ENCODE data around the gene KIF5A. TPM values are rescaled to one million over a fixed set of nuclear protein-coding genes. Genes with fewer than 3 reads are reported as not detected.

Gene KIF5A
- total RNA-seq, 1 experiment from 2014 or later = 3.0 TPM

- H3K27ac ChIP-seq (ENCODE audit: low read length) = no peak overlapping the region
- DNase-seq (ENCODE audit: low read depth, low spot score) = no peak
- H3K36me3 ChIP-seq (ENCODE audit: control insufficient read depth, insufficient read depth, low read length) = no peaks in the 10 kb centered on the region; the same call in 1 of the 2 replicates
- CTCF ChIA-PET = no interaction called here
- no peak for ATAC-seq
- TF ChIP-seq CTCF (IDR thresholded peaks at IDR 0.05) (no peak), REST (IDR thresholded peaks at IDR 0.05; ENCODE audit: insufficient read depth in 1 of 2, low read depth in 2 of 2, low read length in 1 of 2) (no peak), TCF7L2 (IDR thresholded peaks at IDR 0.05; ENCODE audit: low read depth, low read length) (no peak), SIN3A (IDR thresholded peaks at IDR 0.05; ENCODE audit: borderline replicate concordance, insufficient read depth, low read depth, low read length) (no peak), POLR2AphosphoS5 (IDR thresholded peaks at IDR 0.05; ENCODE audit: low read depth, low read length) (no peak)
- H3K9me3 ChIP-seq (ENCODE audit: control insufficient read depth, insufficient read depth, low read depth, low read length) = no peaks in the 10 kb centered on the region
- H3K27me3 ChIP-seq (ENCODE audit: control insufficient read depth, insufficient read depth, low read length) = no peaks in the 10 kb centered on the region
- intact Hi-C loops (cut with micrococcal nuclease; ENCODE audit: unreplicated experiment) (no loop called here), in situ Hi-C loops (cut with HindIII; ENCODE audit: low pct_unique_long_range_greater_than_20kb, low sequenced_read_pairs) (no loop called here)
- no TSS peak for BruUV-seq (replicated peaks)
- peaks cover 7% of the 10 kb centered on the region for H3K4me1 ChIP-seq (ENCODE audit: control insufficient read depth, insufficient read depth, low read length)
- H3K4me3 ChIP-seq (ENCODE audit: low read depth in 2 of 2, low read length in 2 of 2) = no peak overlapping the region
- POLR2A ChIA-PET = no interaction called here
Measured at GRCh38 chr12:57628280-57629191, 78.7 kb downstream of the KIF5A start.

- intact Hi-C loops (cut with micrococcal nuclease; ENCODE audit: unreplicated experiment) = no loop called here
Measured at GRCh38 chr12:57629897-57630471, 80.1 kb downstream of the KIF5A start.

More at GRCh38 chr12:57629897-57630471, 80.1 kb downstream of the KIF5A start:
- BruUV-seq (replicated peaks) = no TSS peak
- no peak for TF ChIP-seq CTCF (IDR thresholded peaks at IDR 0.05)
- no peak for TF ChIP-seq POLR2AphosphoS5 (IDR thresholded peaks at IDR 0.05; ENCODE audit: low read depth, low read length)
- no peak for TF ChIP-seq SIN3A (IDR thresholded peaks at IDR 0.05; ENCODE audit: borderline replicate concordance, insufficient read depth, low read depth, low read length)
- TF ChIP-seq REST (IDR thresholded peaks at IDR 0.05; ENCODE audit: insufficient read depth in 1 of 2, low read depth in 2 of 2, low read length in 1 of 2) = no peak
- TF ChIP-seq TCF7L2 (IDR thresholded peaks at IDR 0.05; ENCODE audit: low read depth, low read length) = no peak
- ChIA-PET CTCF (no interaction called here), POLR2A (no interaction called here)
- Histone ChIP-seq H3K4me1 (ENCODE audit: control insufficient read depth, insufficient read depth, low read length) (peaks cover 8% of the 10 kb centered on the region), H3K27ac (ENCODE audit: low read length) (no peak overlapping the region), H3K27me3 (ENCODE audit: control insufficient read depth, insufficient read depth, low read length) (no peaks in the 10 kb centered on the region), H3K4me3 (ENCODE audit: low read depth in 2 of 2, low read length in 2 of 2) (no peak overlapping the region), H3K9me3 (ENCODE audit: control insufficient read depth, insufficient read depth, low read depth, low read length) (no peaks in the 10 kb centered on the region), H3K36me3 (ENCODE audit: control insufficient read depth, insufficient read depth, low read length) (no peaks in the 10 kb centered on the region; the same call in 1 of the 2 replicates)
- DNase-seq (ENCODE audit: low read depth, low spot score) (no peak), ATAC-seq (no peak)
- in situ Hi-C loops (cut with HindIII; ENCODE audit: low pct_unique_long_range_greater_than_20kb, low sequenced_read_pairs) = no loop called here
